ENCODE measurements around the gene RNASEH1. TPM values are rescaled to one million over a fixed set of nuclear protein-coding genes. Genes with fewer than 3 reads are reported as not detected.
"Not testable (repeated sequence)": the region's sequence is repeated elsewhere in the genome, so short reads cannot be mapped to it uniquely, and the experiment has no call there.

The RNASEH1 gene
- total RNA-seq, 2 experiments from 2014 or later: 14.6 to 24.0 TPM

DNA sequence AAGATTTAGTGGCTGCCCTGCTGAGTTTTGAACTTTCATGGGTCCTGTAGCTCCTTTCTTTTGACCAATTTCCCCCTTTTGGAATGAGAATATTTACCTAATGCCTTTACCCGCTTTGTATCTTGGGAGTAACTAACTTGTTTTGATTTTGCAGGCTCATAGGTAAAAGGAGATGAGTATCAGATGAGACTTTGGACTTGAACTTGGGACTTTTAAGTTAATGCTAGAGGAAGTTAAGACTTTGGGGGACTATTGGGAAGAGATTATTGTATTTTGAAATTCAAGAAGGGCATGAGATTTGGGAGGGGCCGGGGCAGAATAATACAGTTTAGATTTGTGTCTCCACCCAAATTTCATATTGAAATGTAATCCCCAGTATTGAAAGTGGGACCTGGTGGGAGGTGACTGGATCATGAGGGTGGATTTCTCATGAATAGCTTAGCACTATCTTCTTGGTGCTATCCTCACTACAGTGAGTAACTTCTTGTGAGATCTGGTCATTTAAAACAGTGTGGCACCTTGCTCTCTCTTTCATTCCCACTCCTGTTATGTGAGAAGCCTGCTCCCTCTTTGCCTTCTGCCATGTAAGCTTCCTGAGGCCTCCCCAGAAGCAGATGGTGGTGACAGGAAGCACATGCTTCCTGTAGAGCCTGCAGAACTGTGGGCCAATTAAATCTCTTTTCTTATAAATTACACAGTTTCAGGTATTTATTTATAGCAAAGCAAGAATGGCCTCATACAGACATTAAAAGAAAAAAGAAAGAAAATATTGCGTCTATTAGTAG, 44.9 kb downstream of the RNASEH1 start:
- POLR2A ChIA-PET: no interaction called here

DNA sequence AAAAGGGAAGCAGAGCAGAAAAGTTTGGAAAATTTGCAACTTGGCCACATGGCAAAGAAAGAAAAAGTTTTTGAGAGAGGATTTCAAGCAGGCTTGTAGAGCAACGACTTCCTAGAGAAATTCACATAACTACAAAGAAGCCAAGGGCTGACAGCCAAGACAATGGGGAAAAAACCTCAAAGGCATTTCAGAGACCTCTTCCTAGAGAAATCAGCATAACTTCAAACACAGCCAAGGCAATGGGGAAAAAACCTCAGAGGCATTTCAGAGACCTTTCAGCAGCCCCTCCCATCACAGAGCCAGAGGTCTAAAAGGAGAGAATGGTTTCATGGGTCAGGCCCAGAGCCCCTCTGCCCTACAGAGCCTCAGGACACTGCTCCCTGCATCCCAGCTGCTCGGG, 46.0 kb downstream of the RNASEH1 start:
- peaks cover 81% of the 10 kb centered on the region for H3K36me3 Mint-ChIP-seq (ENCODE audit: low read depth)
- no peak overlapping the region for H3K27ac Mint-ChIP-seq
- H3K4me3 Mint-ChIP-seq: no peak overlapping the region
- ChIA-PET POLR2A (no interaction called here), CTCF (interaction anchor here (1.6 kb wide), 1 partner anchor 60 kb away, joined by 3 read pairs; no protein-coding TSS in a partner anchor)
- intact Hi-C loops (cut with DNase I, micrococcal nuclease): no loop called here
- DNase-seq: no peak
- H3K4me1 Mint-ChIP-seq: peaks cover 7% of the 10 kb centered on the region
- H3K27me3 Mint-ChIP-seq: no peaks in the 10 kb centered on the region
- peaks cover 21% of the 10 kb centered on the region for H3K9me3 Mint-ChIP-seq (ENCODE audit: low read depth)
- ATAC-seq: no peak

More for the DNA sequence above, 44.9 kb downstream of the RNASEH1 start:
- Mint-ChIP-seq H3K36me3 (ENCODE audit: low read depth) (peaks cover 77% of the 10 kb centered on the region), H3K9me3 (ENCODE audit: low read depth) (peaks cover 21% of the 10 kb centered on the region), H3K27ac (no peak overlapping the region), H3K4me1 (peaks cover 16% of the 10 kb centered on the region), H3K27me3 (no peaks in the 10 kb centered on the region), H3K4me3 (no peak overlapping the region)
- CTCF ChIA-PET: interaction anchor here (0.6 to 0.7 kb wide), 2 partner anchors 37 to 46 kb away, joined by 3 to 4 read pairs; no protein-coding TSS in a partner anchor
- DNase-seq: no peak
- intact Hi-C loops (cut with DNase I, micrococcal nuclease): no loop called here
- no peak for ATAC-seq

DNA sequence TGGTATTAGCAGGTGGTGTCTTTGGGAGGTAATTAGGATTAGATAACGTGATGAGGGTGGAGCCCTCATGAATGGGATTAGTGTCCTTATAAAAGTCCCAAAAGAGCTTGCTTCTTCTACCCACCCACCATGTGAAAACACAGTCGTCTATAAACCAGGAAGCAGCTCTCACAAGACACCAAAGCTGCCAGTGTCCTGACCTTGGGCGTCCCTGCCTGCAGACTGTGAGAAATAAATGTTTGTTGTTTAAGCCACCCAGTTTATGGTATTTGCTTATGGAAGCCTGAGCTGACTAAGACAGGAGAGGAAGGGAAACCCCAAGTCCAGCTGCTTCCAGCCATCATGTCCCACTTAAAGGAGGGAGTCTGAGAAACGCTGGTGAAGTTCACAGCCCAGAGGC, 52.4 kb downstream of the RNASEH1 start:
- DNase-seq: no peak
- POLR2A ChIA-PET: no interaction called here
- ATAC-seq: no peak
- intact Hi-C loops (cut with DNase I, micrococcal nuclease): no loop called here
- H3K27ac Mint-ChIP-seq: no peak overlapping the region
- peaks cover 4% of the 10 kb centered on the region for H3K9me3 Mint-ChIP-seq (ENCODE audit: low read depth)
- H3K27me3 Mint-ChIP-seq: no peaks in the 10 kb centered on the region
- no peaks in the 10 kb centered on the region for H3K4me1 Mint-ChIP-seq
- CTCF ChIA-PET: no interaction called here
- H3K36me3 Mint-ChIP-seq (ENCODE audit: low read depth): peaks cover 55% of the 10 kb centered on the region
- H3K4me3 Mint-ChIP-seq: no peak overlapping the region

DNA sequence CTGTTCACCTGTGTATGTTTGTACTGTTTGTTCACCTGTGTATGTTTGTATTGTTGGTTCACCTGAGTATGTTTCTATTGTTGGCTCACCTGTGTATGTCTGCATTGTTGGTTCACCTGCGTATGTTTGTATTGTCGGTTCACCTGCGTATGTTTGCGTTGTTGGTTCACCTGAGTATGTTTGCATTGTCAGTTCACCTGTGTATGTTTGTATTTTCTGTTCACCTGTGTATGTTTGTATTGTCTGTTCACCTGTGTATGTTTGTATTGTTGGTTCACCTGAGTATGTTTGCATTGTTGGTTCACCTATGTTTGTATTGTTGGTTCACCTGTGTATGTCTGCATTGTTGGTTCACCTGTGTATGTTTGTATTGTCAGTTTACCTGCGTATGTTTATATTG, 53.4 kb downstream of the RNASEH1 start:
- Mint-ChIP-seq H3K27me3 (no peaks in the 10 kb centered on the region), H3K36me3 (ENCODE audit: low read depth) (peaks cover 51% of the 10 kb centered on the region), H3K4me1 (no peaks in the 10 kb centered on the region), H3K4me3 (no peak overlapping the region), H3K9me3 (ENCODE audit: low read depth) (peaks cover 4% of the 10 kb centered on the region), H3K27ac (no peak overlapping the region)
- intact Hi-C loops (cut with DNase I, micrococcal nuclease): no loop called here
- ATAC-seq: no peak
- ChIA-PET CTCF (no interaction called here), POLR2A (no interaction called here)
- DNase-seq: no peak

DNA sequence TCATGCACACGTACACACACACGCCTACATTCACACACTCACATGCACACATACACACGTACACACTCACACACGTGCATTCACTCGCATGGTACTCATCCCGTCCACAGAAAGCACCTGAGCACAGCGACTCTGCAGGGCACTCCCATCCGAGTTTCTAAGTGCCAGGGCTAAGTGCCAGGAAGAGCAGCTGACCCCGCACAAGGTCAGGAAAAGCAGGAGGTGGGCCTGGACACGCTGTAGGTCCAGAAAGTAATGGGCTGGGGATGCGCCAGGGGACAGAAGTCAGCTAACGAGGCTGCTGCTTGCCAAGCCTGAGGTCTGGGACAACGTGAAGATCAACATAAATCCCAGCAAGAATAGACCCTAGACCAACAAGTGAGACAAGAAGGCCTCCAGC, 54.6 kb downstream of the RNASEH1 start:
- no peak overlapping the region for H3K27ac Mint-ChIP-seq
- peaks cover 49% of the 10 kb centered on the region for H3K36me3 Mint-ChIP-seq (ENCODE audit: low read depth)
- ChIA-PET POLR2A (no interaction called here), CTCF (no interaction called here)
- no peaks in the 10 kb centered on the region for H3K27me3 Mint-ChIP-seq
- peaks cover 2% of the 10 kb centered on the region for H3K9me3 Mint-ChIP-seq (ENCODE audit: low read depth)
- ATAC-seq: no peak
- H3K4me3 Mint-ChIP-seq: no peak overlapping the region
- DNase-seq: no peak
- no peaks in the 10 kb centered on the region for H3K4me1 Mint-ChIP-seq
- intact Hi-C loops (cut with DNase I, micrococcal nuclease): no loop called here

DNA sequence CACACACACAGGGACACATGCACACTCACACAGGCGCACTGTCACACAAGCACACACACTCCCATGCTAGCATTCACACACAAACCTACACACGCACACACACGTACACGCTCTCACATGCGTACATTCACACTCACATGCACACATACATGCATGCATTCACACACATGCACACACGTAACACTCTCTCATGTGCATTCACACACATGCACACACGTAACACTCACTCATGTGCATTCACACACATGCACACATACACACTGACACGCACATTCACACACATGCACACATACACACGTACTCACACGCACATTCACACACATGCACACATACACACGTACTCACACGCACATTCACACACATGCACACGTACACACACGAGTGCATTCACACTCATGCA, 55.1 kb downstream of the RNASEH1 start:
- intact Hi-C loops (cut with DNase I, micrococcal nuclease): no loop called here
- Mint-ChIP-seq H3K27ac (no peak overlapping the region), H3K9me3 (ENCODE audit: low read depth) (no peaks in the 10 kb centered on the region), H3K27me3 (no peaks in the 10 kb centered on the region), H3K4me1 (no peaks in the 10 kb centered on the region), H3K4me3 (no peak overlapping the region), H3K36me3 (ENCODE audit: low read depth) (peaks cover 49% of the 10 kb centered on the region)
- ATAC-seq: no peak
- ChIA-PET POLR2A (no interaction called here), CTCF (no interaction called here)
- no peak for DNase-seq

DNA sequence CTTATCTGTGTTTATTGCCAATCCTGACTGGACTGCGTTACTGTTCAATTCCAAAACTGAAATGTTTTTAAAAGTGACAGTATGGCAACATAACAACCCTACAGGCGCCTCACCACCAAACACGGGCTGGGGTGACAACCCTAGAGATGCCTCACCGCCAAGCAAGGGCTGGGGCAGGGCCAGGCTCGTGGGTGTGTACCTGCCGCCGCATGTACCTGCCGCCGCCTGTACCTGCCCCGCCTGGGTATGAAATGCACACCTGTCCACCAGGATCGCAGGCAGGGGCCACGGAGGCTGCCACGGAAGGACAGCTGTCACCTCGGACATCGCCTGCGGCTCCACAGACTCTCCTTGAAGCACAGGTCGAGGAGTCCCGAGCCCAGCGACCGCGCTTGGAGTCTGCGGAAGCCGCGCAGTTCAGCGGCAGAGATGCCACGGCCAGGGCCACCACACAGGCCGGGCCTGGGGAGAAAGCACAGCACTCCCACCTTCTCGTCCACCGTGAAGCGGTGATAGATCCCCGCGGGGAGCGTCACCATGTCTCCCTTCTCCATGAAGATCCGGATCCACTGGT, 57.7 kb downstream of the RNASEH1 start:
- no peak for DNase-seq
- no peaks in the 10 kb centered on the region for H3K27me3 Mint-ChIP-seq
- H3K9me3 Mint-ChIP-seq (ENCODE audit: low read depth): no peaks in the 10 kb centered on the region
- no peaks in the 10 kb centered on the region for H3K4me1 Mint-ChIP-seq
- H3K36me3 Mint-ChIP-seq (ENCODE audit: low read depth): peaks cover 48% of the 10 kb centered on the region
- no peak overlapping the region for H3K4me3 Mint-ChIP-seq
- ATAC-seq: no peak
- no peak overlapping the region for H3K27ac Mint-ChIP-seq
- POLR2A ChIA-PET: no interaction called here
- CTCF ChIA-PET: no interaction called here
- intact Hi-C loops (cut with DNase I, micrococcal nuclease): no loop called here

DNA sequence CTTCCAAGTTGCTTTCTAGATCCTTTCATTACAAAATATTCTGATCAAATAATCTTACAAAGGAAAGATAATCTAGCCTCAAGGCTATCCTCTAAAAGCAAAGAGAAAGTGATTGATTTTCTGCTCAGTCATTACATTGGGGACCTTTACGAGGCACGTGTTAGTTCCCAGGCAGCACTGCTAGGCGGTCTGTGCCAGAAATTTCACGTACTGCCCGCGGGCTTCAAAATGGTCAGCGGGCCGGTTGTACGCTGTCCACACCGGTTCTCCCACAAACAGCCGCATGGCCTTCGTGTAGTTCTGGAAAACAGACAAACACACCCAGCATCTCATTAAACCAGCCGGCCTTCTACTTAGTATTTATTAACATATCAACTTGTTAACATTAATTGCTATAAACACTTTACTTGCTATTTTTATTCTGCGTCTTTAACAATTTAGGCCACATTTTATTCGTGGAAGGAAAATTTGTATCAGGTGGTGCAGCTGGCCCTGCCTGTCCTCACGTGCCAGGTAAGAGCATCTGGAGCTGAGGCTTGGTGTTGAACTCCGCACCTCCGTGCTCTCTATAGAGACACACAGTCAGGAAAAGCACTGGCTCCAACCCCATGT, 59.2 kb downstream of the RNASEH1 start:
- DNase-seq (no peak), ATAC-seq (no peak)
- intact Hi-C loops (cut with DNase I, micrococcal nuclease): no loop called here
- H3K4me3 Mint-ChIP-seq: no peak overlapping the region
- no peak overlapping the region for H3K27ac Mint-ChIP-seq
- H3K4me1 Mint-ChIP-seq: no peaks in the 10 kb centered on the region
- H3K27me3 Mint-ChIP-seq: no peaks in the 10 kb centered on the region
- H3K36me3 Mint-ChIP-seq (ENCODE audit: low read depth): peaks cover 38% of the 10 kb centered on the region
- ChIA-PET CTCF (no interaction called here), POLR2A (no interaction called here)
- no peaks in the 10 kb centered on the region for H3K9me3 Mint-ChIP-seq (ENCODE audit: low read depth)

DNA sequence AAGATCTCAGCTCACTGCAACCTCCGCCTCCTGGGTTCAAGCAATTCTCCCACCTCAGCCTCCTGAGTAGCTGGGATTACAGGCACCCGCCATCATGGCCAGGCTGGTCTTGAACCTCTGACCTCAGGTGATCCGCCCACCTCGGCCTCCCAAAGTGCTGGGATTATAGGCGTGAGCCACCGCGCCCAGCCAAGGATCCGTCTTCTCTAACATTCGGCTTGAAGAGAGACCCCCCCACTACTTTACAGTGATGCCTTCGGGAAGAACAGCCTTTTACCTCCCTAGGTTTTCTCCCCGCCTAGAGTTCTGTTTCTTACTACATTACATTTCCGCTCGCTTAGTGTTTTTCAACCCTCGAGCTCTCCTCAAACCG, 61.4 kb downstream of the RNASEH1 start:
- H3K4me3 Mint-ChIP-seq; DNase-seq; H3K27ac Mint-ChIP-seq; H3K27me3 Mint-ChIP-seq; intact Hi-C loops (cut with DNase I, micrococcal nuclease); ATAC-seq; H3K4me1 Mint-ChIP-seq; POLR2A ChIA-PET; CTCF ChIA-PET; H3K9me3 Mint-ChIP-seq (ENCODE audit: low read depth): not testable (repeated sequence)
- peaks cover 28% of the 10 kb centered on the region for H3K36me3 Mint-ChIP-seq (ENCODE audit: low read depth)

Other genes starting within 250 kb of the RNASEH1 start
- gene EIPR1, start 180.5 kb downstream of the RNASEH1 start, total RNA-seq: 10 to 100 TPM; 38.6 to 58.2 TPM
- 10 to 100 TPM; 60.0 to 73.1 TPM for gene TRAPPC12, start 178.6 kb downstream of the RNASEH1 start, total RNA-seq
- 10 to 100 TPM; 32.3 to 33.3 TPM for gene ADI1, start 38.8 kb downstream of the RNASEH1 start, total RNA-seq
- gene RPS7, start 16.9 kb upstream of the RNASEH1 start, total RNA-seq: 1,000 to 10,000 TPM; 1,481 to 1,840 TPM
- gene COLEC11, start 36.8 kb upstream of the RNASEH1 start, total RNA-seq: under 1 TPM; 0.18 to 0.37 TPM
- not detected for gene ALLC, start 99.9 kb upstream of the RNASEH1 start, total RNA-seq
- gene DCDC2C, start 145.2 kb upstream of the RNASEH1 start, total RNA-seq: not detected